ENCODE measurements around the gene CHL1.

The CHL1 gene

GRCh38 chr3:196311-197148 lies at the start of gene CHL1:
TSS of gene CHL1 (plus strand) at chr3:196763. CDS start at chr3:319777, 123,014 bp downstream.
- DNase-seq (ENCODE audit: low read depth in 1 of 2, low spot score in 1 of 2): no peak

DNA sequence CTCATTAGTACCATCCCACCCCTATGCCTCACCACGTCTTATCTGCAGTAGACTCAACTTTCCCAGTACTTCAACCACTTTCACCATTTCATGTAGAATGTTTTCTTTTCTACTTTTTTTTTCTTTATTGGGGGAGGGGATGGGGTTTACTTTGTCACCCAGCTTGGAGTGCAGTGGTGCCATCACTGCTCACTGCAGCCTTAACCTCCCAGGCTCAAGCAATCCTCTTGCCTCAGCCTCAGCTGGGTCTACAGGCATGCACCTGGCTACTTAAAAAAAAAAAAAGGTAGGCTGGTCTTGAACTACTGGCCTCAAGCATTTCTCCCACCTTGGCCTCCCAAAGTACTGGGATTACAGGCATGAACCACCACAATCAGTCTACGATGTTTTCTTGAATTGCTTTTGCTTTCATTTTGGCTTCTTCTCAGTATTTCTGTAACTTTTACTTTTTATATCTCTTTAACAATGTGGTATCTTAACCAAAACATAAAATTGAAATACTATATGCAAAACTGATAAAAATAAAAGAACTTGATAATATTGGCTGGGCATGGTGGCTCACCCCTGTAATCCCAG lies 44.9 kb upstream of the CHL1 start:
- DNase-seq (ENCODE audit: low read depth in 1 of 2, low spot score in 1 of 2): no peak

GRCh38 chr3:159974-160373 lies 36.6 kb upstream of the CHL1 start:
- no peak for DNase-seq (ENCODE audit: low read depth in 1 of 2, low spot score in 1 of 2)

- no peak for DNase-seq (ENCODE audit: low read depth in 1 of 2, low spot score in 1 of 2)
Measured at GRCh38 chr3:166071-166470, 30.5 kb upstream of the CHL1 start.

DNA sequence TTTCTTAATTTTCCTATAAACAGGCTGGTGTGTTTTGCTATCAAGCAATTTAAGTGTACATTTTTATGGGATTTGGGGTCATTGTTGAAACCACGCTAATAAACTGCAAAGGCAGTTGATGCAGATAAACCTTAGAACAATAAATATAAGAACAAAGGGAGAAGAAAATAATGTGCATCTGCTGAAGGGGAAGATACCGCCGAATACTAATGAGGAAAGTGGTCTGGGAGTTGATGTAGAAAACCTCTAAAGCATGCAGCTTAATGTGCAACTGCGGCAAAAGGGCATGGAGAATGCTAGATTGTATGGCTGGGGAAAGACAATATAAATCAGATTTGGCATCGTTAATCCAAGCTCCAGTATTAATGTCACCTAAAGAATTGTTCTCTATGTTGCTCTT lies 29.8 kb upstream of the CHL1 start:
- DNase-seq (ENCODE audit: low read depth in 1 of 2, low spot score in 1 of 2): no peak

GRCh38 chr3:173886-174285 lies 22.7 kb upstream of the CHL1 start:
- DNase-seq (ENCODE audit: low read depth in 1 of 2, low spot score in 1 of 2): no peak

GRCh38 chr3:184976-185375 lies 11.6 kb upstream of the CHL1 start:
- no peak for DNase-seq (ENCODE audit: low read depth in 1 of 2, low spot score in 1 of 2)

DNA sequence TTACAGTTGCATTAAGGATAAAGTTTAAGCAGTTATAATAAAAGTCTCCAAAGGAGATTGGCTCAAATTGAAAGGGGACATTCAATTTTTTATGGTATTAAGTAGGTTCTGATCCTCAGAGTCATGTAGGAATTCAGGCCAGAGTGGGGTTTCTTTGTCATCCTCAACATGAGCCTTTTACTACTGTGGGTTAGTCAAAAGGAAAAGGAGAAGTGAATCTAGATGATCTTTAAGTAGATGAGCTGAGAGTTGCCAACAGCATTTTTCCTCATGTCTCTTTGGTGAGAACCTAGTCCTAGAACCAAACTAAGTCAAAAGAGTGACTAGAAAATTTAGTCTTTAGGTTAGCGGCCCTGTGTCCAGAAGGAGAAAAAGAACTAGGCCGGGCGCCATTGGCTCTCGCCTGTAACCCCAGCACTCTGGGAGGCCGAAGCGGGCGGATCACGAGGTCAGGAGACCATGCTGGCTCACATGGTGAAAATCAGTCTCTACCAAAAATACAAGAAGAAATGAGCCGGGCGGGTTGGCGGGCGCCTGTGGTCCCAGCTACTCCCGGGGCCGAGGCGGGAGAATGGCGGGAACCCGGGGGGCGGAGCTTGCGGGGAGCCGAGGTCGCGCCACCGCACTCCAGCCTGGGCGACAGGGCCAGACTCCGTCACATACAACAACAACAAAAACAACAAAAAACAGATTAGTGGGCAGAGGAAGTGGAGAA lies 4.2 kb upstream of the CHL1 start:
- no peak for DNase-seq (ENCODE audit: low read depth in 1 of 2, low spot score in 1 of 2)

- no peak for DNase-seq (ENCODE audit: low read depth in 1 of 2, low spot score in 1 of 2)
Measured at GRCh38 chr3:194001-194400, 2.6 kb upstream of the CHL1 start.

DNA sequence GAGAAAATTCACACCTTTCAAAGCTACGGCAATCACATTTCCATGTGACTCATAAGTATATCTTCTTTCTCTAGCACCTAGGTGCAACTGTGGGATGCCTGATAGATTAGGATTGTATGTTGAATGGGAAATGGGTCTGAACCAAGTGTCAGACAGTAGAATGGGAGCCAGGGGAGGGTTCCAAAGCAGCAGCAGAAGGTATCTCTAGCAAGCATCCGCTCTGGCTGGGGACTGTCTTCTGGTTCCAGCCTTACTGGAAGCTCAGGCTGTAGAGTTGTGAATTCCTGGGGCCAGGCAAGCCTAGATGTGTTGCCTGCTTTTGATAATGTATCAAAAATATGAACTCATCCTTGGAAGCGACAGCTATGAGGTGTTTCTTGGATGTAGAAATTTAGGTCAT lies 2.1 kb upstream of the CHL1 start:
- DNase-seq (ENCODE audit: low read depth in 1 of 2, low spot score in 1 of 2): no peak

GRCh38 chr3:195666-196065 lies 897 bp upstream of the CHL1 start:
- no peak for DNase-seq (ENCODE audit: low read depth in 1 of 2, low spot score in 1 of 2)

DNA sequence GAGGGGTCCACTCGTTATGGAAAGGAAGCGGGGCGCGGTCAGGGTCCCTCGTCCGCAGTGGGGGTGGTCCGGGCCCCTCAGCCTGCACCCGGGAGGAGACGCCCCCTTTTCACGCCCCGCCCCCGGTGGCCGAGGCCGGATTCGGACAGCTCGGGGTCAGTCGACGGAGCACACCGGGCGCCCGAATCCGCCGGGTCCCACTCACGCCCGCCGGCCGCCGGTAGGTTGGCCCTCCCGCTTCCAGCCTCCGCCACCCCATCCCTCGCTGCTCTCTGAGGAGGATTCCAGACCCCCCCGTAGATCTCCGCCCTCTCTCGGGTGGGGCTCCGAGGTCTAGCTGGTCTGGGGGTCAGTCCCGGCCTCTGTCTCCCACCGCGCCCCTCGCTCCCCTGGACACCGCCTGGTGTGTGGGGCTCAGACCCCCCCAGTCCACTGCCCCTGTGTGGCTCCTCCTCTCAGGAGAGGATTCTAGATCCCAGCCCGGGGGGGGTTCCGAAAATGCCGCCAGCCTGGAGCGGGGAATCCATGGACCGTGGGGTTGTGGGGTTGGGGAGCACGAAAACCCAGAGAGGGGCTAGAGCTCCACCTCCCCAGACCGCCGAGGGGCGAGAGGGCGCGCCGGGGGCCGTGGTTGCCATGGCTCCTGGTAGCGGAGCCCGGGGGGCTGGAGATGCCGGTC lies 725 bp downstream of the CHL1 start:
- DNase-seq (ENCODE audit: low read depth in 1 of 2, low spot score in 1 of 2): no peak

DNA sequence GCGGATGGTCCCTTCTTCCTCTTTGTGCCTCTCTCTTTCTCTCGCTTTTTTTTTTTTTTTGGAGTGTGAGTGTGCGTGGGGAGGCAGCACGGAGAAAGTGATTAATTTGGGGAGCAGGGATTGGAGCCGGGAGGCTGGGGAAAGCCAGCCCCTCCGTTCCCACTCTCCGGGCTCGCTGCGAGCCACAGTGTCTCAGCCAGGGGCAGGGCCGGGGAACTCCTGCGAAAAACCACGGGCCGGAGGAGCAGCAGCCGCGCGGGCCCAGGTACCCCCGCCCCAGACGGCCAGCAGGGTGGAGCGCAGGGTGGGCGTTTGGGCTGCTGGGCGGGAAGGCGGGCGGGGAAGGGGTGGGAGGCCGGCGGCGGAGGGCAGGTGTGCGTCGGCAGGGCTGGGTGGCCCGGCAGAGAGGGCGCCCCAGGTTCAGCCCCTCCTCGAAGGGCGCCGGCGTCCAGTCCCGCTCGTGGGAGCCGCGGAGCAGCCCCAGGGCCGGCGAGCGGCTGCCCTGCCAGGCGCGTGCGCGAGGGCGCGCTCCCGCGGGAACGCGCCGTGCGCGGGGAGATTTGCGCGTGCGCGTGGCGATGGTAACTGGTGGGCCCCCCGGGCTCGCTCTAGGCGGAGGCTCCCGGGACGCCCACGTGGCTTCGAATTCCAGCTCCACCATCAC lies 1.4 kb downstream of the CHL1 start:
- no peak for DNase-seq (ENCODE audit: low read depth in 1 of 2, low spot score in 1 of 2)

DNA sequence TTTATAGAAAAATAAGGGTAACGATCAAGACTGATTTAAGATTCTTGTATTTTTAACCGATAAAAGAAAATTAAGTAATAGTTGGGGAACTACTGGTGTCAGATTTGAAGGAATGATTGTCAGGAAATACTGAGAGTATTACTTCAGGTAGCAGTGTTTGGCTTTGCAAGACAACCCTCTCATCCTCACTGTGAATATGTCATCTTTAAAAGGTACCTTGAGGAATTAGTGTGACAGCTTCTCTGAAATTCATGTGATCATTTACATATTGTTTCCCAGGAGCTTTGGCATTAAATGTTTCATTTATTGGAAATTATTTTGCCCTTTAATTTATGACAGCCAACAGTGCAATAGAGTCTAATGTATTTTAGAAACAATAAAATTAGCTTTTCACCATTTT lies 3.3 kb downstream of the CHL1 start:
- DNase-seq (ENCODE audit: low read depth in 1 of 2, low spot score in 1 of 2): no peak

- no peak for DNase-seq (ENCODE audit: low read depth in 1 of 2, low spot score in 1 of 2)
Measured at GRCh38 chr3:200758-201325, 4.3 kb downstream of the CHL1 start.

DNA sequence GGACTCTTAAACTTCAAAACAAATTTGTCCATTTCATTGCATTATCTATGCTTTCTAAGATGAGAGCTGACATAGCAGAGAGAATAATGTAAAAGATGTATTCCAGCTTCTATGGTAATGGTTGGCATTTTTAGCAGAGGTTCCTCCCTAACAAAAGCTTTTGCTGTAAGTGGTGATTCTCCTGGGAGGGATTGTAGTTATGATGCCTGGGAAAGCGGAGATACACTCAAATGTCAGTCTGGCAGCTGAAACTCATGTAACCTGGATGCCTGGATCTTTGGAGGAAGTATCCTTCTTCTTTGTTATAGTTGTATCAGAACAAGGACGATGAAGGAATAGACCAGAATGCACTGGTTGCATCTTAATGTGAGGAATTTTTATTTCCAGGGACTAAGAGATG lies 7.5 kb downstream of the CHL1 start:
- DNase-seq (ENCODE audit: low read depth in 1 of 2, low spot score in 1 of 2): no peak

- DNase-seq (ENCODE audit: low read depth in 1 of 2, low spot score in 1 of 2): no peak
Measured at GRCh38 chr3:207973-208372, 11.4 kb downstream of the CHL1 start.

GRCh38 chr3:210669-211068 lies 14.1 kb downstream of the CHL1 start:
- no peak for DNase-seq (ENCODE audit: low read depth in 1 of 2, low spot score in 1 of 2)

GRCh38 chr3:212432-212831 lies 15.9 kb downstream of the CHL1 start:
- no peak for DNase-seq (ENCODE audit: low read depth in 1 of 2, low spot score in 1 of 2)

DNA sequence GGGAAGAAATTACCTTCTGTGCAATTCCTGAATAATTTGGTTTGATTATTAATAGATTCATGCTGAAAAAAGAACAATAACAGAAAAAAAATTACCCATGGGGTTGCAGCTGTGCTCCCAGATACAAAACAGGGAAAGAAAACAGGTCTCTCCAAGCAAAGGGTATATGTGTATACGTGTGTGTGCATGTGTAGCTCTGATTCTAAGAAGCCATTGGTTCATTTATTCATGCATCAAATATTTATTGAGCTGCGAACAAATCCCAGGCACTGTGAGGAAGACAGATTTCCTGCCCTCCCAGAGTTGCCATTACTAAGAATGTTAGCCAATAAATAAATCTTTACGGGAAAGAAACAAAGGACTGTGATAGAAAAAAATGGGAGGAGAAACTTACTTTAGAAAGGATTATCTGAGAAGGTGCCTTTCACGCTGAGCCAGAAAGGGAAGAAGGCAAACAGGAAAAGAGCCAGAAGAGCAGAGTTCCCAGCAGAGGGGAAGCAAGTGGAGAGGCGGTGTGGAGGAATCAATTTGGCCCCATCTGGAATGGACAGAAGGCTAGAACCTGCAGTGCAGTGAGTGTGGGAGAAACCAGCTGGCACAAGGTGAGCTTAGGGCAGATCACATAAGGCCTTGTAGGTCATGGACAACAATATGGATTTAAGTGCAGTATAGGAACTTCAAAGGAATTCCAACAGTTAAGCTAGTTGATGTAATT lies 20.7 kb downstream of the CHL1 start:
- DNase-seq (ENCODE audit: low read depth in 1 of 2, low spot score in 1 of 2): no peak
